GM20000 (cell line): ENCODE results near the gene KCTD21.
"Not testable (repeated sequence)": the region's sequence is repeated elsewhere in the genome, so short reads cannot be mapped to it uniquely, and the experiment has no call there.

Experiments
- DNase-seq: peaks from one replicate; pipeline ENCODE4 v3.0.0; 2012; ENCODE audit warnings: low spot score
- TF ChIP-seq, protein P1 (sequence below): IDR thresholded peaks from 2 replicates; pipeline ENCODE4 v1.5.1; 2012; ENCODE audit warnings: mild to moderate bottlenecking, control low read depth; ENCODE audit errors: extremely low read depth, missing control alignments

KCTD21 gene

DNA sequence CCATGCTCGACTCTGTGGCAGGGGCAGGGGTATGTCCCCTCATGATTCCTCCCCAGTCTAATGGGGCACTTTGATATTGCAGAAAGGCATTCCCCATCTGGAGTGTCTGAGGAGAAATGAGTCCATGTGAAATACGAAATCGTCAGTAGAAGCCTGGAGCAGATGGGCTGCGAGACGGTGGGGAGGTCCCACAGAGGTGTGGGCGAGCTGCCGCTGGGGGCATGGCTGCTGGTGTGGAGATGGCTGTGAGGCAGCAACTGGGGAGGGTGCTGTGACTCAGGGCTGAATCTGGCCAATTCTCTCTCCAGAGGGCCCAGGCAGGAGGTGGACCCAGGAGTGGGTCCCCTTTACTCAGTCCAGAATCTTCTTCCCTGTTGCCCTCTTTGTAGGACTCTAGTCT is 11.2 kb downstream of the KCTD21 start:
- no peak for DNase-seq
- TF ChIP-seq, protein P1, sequence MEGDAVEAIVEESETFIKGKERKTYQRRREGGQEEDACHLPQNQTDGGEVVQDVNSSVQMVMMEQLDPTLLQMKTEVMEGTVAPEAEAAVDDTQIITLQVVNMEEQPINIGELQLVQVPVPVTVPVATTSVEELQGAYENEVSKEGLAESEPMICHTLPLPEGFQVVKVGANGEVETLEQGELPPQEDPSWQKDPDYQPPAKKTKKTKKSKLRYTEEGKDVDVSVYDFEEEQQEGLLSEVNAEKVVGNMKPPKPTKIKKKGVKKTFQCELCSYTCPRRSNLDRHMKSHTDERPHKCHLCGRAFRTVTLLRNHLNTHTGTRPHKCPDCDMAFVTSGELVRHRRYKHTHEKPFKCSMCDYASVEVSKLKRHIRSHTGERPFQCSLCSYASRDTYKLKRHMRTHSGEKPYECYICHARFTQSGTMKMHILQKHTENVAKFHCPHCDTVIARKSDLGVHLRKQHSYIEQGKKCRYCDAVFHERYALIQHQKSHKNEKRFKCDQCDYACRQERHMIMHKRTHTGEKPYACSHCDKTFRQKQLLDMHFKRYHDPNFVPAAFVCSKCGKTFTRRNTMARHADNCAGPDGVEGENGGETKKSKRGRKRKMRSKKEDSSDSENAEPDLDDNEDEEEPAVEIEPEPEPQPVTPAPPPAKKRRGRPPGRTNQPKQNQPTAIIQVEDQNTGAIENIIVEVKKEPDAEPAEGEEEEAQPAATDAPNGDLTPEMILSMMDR = no peak

DNA sequence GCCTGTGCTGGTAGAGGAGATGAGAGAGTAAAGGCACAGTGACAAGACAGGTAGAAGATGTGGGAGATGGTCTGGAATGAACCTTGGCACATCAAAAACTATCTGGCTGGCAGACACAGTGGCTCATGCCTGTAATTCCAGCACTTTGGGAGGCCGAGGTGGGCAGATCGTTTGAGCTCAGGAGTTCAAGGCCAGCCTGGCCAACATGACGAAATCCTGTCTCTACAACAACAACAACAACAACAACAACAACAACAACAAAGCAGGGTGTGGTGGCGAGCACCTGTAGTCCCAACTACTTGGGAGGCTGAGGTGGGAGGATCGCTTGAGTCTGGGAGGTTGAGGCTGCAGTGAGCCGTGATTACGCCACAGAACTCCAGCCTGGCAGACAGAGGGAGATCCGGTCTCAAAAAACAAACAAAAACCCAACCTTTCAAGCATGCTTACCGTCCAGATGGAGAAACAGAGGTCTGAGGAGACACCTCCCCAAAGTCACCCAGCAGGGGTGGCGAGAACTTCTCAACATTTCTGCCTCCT is 11.8 kb downstream of the KCTD21 start:
- DNase-seq = no peak
- TF ChIP-seq, protein P1 = no peak

DNA sequence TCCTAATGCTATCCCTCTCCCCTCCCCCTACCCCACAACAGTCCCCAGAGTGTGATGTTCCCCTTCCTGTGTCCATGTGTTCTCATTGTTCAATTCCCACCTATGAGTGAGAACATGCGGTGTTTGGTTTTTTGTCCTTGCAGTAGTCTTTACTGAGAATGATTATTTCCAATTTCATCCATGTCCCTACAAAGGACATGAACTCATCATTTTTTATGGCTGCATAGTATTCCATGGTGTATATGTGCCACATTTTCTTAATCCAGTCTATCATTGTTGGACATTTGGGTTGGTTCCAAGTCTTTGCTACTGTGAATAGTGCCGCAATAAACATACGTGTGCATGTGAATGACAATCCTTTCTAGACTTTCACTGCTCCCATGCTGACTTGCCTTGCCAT is 12.6 kb downstream of the KCTD21 start:
- not testable (repeated sequence) for DNase-seq

DNA sequence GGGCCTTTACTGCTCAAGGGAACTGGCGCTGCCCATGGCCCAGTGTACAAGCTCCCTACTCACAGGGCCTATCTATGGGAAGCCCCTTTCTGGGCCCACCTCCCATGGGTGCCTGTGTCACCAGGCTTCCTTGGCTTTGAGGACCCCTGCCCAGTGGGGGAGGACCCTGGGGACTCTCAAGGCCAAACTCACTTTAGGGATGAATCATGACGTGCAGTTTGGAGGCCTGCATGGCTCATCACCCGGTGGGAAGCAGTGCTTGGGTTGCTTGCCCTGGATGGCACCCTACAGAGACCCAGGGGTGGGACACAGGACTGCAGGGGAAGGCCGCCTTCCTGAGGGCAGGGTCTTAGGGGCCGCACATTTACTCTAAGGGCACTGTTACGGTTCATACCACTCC is 16.5 kb downstream of the KCTD21 start:
- DNase-seq = no peak
- TF ChIP-seq, protein P1 = no peak

DNA sequence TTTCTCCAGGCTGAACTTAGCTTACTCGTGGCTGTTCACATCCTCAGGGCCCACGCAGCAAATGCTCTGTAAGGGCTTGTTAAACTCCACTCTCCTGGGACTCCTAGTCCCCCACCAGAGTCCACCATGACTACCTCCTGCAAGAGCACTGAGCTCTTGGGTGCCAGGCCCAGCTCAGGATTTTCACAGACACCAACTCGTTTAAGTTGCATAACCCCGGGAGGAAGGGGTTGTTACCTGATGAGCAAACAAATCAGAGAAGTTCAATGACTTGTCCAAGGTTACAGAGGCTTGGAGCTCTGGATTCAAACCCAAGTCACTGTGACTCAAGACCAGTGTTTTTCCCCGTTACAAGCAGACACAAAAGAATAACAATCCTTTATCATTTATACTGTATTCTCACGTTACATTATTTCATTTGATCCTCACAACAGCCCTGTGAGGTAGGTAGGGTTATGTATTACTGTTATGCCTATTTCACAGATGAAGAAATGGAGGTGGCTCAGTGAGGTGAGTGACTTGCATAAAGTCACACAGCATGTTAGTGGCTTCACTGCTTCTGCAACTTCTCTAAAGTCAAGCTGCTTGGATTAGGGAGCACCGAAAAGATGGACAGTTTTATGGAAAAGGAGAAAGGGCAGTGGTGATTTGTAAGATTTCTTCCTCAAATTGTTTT is 17.4 kb downstream of the KCTD21 start:
- no peak for DNase-seq
- TF ChIP-seq, protein P1 = no peak

DNA sequence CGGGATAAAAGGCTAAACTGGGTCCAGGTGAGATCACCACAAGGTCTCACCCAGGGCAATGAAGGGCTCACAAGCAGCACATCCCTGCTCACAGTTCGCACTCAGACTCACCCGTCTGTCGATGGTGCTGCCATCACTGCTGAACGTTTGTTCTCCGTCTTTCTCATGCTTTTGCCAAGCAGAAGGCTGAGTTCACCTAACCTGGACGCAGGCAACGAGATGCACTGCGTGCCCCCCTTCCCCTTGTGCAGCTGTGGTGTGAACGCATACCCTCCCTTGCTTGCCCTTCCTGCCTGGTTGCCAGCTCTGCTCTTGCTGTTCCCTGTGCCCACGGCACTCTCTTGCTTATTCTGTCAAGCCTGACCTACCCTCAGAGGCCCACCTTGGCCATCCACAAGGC is 18.0 kb downstream of the KCTD21 start:
- DNase-seq = no peak
- TF ChIP-seq, protein P1 = no peak

DNA sequence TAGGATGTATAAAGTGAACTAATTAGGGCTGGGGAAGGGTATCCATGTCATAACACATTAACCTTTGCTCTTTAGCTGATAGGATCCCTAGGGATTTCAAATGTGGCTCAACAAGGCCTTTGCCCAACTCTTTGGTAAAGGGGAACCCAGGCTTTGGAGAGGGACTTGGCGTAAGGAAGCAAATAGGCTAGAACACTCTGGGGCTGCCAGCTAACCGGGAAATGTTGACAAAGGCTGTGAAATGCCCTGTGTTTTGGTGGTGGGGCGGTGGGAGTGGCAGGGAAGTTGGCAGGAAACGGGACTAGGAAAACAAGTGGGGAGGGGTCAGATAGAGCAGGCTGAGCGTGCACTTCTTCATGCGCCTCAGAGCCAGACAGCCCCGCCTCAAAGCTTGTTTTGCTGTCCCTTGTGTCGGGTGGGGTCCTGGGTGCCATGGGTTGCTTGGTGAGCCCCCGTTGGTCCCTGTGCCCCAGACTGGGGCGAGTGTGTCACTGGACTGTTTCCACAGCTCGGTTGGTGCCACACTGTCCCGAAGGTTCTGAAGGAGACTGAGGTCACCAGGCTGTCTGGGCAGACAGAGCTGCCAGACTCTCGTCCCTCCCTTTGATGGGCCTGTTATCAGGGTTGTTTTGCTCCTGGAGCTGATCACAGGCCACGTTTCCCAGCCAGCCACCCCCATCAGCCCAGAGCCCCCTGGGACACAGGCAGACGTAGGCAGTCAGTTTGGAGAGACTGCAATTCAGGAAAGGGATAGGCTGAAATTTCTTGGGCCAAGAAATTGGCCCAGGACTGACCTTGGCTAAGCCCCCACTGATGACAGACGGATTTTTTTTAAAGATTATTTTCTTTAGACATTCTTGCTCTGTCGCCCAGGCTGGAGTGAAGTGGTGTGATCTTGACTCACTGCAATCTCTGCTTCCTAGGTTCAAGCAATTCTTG is 19.6 kb downstream of the KCTD21 start:
- TF ChIP-seq, protein P1 = no peak
- no peak for DNase-seq
